ENCODE data around the gene RASSF5.
A peak's percentile ranks its signal among the peaks of the same experiment; 100 is the strongest.

The RASSF5 gene

GRCh38 chr1:206514813-206515387 lies 7.6 kb downstream of the RASSF5 start:
- DNase-seq: no peak
- no peak for ATAC-seq

- DNase-seq: no peak
- ATAC-seq: no peak
Observed at GRCh38 chr1:206516728-206516990, 9.3 kb downstream of the RASSF5 start.

DNA sequence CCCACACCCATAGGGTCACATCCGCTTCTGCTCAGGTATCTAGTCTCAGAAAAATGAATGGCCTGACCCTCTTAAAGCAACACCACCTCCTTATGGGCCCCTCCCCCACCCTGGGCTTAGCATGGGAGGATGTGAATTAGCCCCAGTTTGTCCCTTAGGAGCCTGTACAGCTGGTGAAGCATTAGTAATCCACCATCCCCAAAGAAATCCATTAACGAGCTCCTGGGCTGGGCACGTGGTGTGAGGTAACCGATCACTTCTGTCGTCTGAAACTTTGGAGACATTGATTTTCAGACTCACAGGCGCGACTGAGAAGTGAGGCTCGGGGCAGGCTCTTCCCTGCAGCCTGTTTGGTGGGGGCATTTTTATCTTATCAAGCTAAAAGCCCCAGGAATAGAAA lies 10.5 kb downstream of the RASSF5 start:
- no peak for ATAC-seq
- DNase-seq: no peak

GRCh38 chr1:206518206-206518605 lies 10.9 kb downstream of the RASSF5 start:
- ATAC-seq (no peak), DNase-seq (no peak)

- no peak for ATAC-seq
- no peak for DNase-seq
Observed at GRCh38 chr1:206518743-206519142, 11.4 kb downstream of the RASSF5 start.

DNA sequence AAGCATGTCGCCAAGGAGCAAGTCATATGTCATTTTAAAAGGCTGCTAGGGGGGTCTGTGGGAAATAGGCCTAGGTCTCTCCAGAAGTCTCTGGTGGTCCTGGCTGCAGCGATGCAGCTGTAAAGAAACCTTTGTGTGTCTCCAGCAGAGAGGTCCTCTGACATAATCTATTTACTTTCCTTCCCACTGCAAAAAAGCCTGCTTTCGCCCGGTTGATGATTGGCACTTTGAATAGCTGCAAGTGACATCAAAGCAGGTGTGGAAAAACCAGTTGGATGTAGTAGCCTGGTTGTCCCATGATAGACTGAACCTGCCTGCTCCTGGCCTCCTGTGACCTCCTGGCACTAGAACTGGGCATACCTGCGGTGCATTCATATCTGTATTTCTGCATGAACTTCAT lies 13.8 kb downstream of the RASSF5 start:
- no peak for DNase-seq
- no peak for ATAC-seq

DNA sequence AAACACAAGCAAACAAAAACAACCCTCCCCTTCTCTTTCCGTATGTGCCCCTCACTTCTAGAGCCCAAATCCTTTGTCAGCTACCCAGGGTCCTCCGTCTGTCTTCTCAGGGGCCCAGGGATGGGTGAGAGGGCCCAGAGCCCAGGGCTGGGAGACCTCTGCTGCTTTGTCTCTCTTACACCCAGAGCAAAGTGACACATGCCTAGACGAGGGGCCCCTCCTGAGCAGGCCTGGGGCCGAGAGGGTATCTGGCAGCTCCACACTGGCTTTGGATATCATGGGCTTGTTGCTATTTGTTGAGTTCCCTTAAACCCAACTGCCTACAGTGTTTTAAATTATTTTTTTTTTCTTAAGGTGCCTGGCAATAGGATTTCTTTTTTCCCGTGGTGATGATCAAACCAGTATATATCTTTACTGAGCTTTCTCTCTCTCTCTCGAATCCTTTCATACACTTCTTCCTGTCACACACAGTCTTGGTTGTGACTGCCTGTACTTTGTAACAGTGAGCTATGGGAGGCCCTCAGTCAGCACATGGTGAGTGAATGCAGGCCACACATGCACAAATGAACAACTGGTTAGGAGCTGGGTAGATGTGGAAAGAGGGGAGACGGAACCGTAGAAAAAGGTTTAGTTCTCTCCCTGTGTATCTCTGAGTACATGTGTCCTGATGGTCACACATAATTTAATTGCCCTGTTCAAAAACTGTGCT lies 14.5 kb downstream of the RASSF5 start:
- DNase-seq (no peak), ATAC-seq (no peak)

DNA sequence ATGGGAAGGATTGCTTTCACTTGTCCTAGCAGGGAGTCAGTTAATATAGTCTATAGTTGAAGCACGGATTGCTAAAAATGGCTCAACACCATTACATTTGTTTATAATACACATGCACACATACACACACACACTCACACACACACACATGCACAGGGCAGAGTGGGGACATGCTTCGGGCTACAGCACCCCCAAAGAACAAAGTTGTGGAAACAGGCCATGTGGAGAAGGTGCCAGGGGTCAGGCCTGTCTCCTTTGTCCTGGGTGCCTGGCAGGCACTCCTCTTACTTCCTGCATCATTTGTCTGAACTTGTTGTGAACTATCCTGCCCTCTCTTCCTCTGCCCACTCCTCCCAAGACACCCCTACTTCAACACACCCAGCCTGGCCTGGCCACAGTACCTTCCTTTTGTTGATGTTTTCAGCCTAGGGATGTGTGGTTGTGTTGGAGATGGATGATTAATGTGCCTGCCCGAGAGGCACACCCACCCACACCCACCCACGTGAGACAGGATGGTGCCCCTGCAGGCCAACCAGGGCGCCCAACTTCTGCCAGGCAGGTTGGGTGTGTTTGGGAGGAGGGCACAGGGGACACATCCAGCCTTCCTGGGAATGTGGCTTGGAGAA lies 17.5 kb downstream of the RASSF5 start:
- no peak for ATAC-seq

DNA sequence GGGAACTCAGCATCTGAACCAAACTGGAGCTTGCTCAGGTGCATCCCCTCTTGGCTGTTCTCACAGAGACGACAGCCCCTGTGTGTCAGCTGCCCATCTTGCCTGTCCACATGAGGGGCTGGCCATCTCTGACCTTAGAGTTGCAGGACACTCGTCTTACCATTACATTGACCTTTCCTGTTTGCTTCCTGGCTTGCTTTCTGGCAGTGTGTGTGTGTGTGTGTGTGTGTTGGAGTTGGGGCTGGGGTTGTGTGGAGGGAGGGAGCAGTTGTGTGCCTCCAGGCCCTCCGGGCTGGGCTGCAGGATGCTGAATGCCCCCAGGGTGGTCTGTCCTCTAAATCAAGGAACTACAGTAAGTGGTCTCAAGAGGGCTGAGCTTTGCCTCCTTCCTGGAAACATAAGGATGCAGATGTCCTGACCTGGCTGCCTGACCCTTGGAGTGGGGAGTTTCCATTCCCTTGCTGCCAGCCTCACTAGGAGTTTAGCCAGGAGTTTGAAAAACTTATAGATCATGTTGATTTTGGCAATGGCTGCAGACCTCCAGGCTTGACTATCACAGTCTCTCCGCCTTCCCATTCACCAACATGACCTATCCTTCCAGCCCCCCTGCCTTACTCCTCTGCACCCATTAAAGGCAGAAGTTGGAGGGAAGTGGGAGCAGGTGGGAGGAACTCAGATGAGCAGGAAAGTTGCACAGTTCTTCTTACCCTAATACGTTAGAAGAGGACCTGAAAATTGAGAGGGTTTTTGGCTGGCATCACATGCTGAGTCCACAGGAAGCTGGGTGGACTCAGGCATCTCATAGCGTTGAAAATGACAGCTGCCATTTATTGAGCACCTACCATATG lies 19.0 kb downstream of the RASSF5 start:
- no peak for DNase-seq
- ATAC-seq: no peak

More for the DNA sequence above, 17.5 kb downstream of the RASSF5 start:
- DNase-seq: no peak

- ATAC-seq (no peak), DNase-seq (no peak)
Observed at GRCh38 chr1:206529425-206529824, 22.1 kb downstream of the RASSF5 start.

- DNase-seq (no peak), ATAC-seq (no peak)
Observed at GRCh38 chr1:206532368-206532767, 25.0 kb downstream of the RASSF5 start.

- no peak for ATAC-seq
- no peak for DNase-seq
Observed at GRCh38 chr1:206534552-206534951, 27.2 kb downstream of the RASSF5 start.

DNA sequence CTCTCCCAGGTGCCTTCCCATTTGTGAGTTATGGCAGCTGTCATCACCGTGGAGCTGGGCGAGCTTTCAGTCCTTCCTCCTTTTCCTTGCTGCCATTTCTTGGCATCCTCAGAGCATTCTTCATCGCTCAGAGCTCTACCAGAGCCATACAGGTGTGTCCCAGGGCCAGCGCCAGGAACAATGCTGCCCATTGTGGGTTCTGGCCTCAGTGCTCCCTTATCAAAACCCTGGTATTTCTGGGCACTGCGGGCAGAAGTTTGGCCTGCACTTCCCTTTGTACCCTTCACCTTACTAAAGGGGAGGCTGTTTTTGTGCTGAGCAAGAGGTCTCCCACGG lies 28.5 kb downstream of the RASSF5 start:
- no peak for DNase-seq
- no peak for ATAC-seq

DNA sequence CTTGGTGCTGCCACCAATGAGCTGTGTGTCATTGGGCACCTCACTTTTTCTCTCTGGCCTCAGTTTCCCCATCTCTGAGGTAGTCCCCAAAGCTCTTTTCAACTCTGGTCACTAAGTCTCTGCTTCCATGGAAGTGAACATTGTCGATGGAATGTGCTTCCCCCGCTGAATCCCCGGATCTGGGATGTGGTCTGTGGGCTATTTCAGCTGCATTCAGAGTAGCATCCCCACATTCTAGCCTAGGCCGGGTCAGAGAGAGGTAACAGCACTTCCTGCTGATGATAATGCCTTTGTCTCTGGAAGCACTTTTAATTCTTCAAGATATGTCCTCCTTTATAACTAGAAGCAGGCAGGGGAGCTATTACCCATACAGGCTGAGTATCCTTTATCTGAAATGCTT lies 29.8 kb downstream of the RASSF5 start:
- DNase-seq (no peak), ATAC-seq (no peak)

DNA sequence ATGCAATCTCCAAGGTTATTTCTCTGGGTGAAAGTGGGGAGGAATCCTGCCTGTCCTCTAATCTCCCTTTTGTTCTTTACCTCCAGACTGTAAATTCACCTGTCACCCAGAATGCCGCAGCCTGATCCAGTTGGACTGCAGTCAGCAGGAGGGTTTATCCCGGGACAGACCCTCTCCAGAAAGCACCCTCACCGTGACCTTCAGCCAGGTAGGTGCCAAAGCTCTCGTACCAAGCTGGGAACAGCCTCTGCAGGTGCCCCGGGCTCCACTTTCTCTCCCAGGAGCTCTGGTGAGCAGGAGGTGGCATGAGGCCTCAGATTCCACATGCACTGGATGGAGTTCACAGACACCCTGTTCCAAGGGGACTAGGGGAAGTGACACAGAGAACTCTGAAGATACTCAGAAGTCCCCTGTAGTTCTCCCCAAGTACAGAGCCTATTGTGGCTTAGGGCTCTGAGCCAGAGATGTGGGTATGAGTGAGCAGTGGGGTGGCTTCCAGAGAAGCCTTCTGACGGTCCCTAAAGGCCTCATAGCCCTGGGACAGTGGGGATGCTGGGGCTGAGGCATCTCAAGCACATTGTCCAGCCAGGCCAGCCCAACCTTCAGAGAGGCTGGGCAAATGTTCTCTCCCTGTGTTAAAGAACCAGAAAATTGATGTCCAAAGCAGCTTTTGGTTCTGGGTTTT lies 30.9 kb downstream of the RASSF5 start:
- ATAC-seq (peak; percentile 33), DNase-seq (no peak)

GRCh38 chr1:206538901-206539640 lies 31.7 kb downstream of the RASSF5 start:
- ATAC-seq (no peak), DNase-seq (no peak)

GRCh38 chr1:206540044-206540780 lies 32.9 kb downstream of the RASSF5 start:
- DNase-seq (no peak), ATAC-seq (no peak)

DNA sequence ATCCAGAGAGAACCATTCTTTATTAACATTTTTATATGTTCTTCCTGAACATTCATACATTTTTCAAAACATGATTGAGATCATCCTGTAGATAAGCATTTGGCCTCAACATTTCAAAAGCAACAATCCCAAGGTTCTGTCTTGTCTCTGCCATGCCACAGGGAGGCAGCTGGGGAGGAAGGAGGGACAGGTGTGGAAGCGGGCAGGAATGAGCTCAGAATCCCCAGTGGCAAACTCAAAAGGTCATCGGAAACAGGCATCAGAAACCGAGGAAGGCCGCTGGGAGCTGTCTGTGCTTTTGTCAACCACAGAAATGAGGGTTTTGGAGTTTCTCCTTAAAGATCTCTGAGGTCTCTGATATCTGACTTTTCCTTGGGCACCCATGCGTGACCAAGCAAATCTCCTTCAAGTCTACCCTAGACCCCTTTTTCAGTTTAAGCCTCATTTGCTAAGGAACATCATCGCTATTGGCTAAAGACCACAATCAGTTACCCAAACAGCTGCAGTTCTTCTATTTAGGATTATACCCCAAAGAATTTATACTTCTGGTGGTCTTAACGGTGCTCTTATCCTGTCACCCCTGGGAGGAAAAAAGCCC lies 34.0 kb downstream of the RASSF5 start:
- no peak for ATAC-seq
- no peak for DNase-seq

DNA sequence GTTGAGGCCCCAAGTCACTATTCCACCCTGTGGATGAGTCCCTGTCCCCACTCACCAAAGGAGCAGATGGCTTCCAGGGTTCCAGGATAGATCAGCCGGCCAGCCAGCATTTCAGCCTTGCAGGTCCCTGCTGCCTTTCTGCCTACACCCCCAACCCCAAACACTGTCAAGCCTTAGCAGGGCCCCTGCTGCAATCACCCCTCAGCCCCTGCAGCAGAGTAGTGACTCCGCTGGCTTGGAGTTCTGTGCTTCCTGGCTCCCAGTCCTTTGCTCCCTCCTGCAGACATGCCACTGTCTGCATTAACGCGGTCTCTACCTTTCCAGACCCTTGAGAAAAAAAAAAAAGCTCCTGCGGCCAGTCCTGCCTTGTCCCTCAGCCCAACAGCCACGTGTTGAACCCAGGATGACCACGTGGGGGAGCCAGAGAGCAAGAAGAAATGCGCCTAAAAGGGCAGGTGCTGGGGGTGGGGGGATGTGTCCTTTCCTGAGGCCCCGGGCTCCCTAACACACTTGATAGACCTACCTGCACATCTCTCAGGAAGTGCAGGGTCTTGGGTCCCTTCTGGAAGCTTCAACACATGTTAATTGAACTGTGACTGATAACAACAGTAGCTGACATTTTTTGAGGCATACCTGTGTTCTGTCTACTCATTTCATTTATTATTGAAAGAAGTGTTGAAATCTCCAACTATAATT lies 37.4 kb downstream of the RASSF5 start:
- ATAC-seq: peak; percentile 82
- DNase-seq: peak; percentile 92

- ATAC-seq (no peak), DNase-seq (no peak)
Observed at GRCh38 chr1:206545351-206545750, 38.0 kb downstream of the RASSF5 start.
